Stomach smooth muscle (tissue), 2 donors: Measurements from ENCODE around the gene LELP1.

Experiments
- H3K27ac ChIP-seq: one replicate; pipeline ENCODE4 v1.7.0; 2013; ENCODE audit warnings: mild to moderate bottlenecking, low read length, inconsistent platforms
- H3K27me3 ChIP-seq, 2 donors: one replicate each; pipeline ENCODE4 v1.7.0; 2013; ENCODE audit warnings: low read length in 2 of 2; ENCODE audit not compliant: insufficient read depth in 2 of 2, control insufficient read depth in 1 of 2
- H3K36me3 ChIP-seq, 2 donors: one replicate each; pipeline ENCODE4 v1.7.0; 2013; ENCODE audit warnings: low read length in 2 of 2; ENCODE audit not compliant: control insufficient read depth in 2 of 2, insufficient read depth in 2 of 2
- H3K4me1 ChIP-seq: one replicate; pipeline ENCODE4 v1.7.0; 2013; ENCODE audit warnings: low read length; ENCODE audit not compliant: control insufficient read depth, insufficient read depth
- H3K4me3 ChIP-seq, 2 donors: one replicate each; pipeline ENCODE4 v1.7.0; 2013; ENCODE audit warnings: low read length in 2 of 2
- H3K9ac ChIP-seq, 2 donors: one replicate each; pipeline ENCODE4 v1.7.0; 2013; ENCODE audit warnings: low read length in 2 of 2, mild to moderate bottlenecking in 1 of 2
- H3K9me3 ChIP-seq, 2 donors: one replicate each; pipeline ENCODE4 v1.7.0; 2013; ENCODE audit warnings: low read length in 2 of 2; ENCODE audit not compliant: control insufficient read depth in 2 of 2
- donor health status: healthy.
- donor health status: Pancreatic carcinoma.

LELP1 gene

DNA sequence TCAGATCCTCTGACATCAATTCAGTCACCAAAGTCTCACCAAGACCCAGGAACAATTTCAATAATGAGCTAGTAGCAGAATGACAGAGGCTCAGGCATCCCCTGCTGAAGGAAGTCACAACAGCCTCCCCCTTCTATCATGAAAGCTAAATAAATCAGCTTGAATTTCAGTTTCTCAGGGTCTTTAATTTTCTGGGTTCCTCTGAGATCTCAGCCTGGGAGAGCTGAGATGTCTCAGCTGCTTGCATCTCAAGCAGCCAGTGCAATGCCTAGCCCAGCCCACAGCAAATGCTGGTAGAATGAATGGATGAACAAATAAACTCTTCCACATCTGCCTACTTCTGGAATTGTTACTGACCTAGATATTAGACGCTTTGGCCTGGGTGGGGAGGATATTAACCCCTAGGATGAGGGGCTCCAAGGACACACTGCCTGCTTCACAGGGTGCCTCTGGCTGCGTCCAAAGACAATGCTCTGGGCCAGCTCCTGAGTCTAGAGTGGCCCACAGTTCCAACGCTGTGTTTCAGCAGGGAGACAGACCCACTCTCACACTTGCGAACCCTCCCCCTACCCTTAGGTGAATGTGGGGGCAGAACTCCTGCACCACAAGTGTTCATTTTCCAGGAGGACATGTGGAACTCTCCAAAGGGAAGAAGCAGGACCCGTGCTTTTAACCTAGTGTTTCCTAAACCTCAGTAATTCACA lies 45.1 kb downstream of the LELP1 start:
- Histone ChIP-seq H3K27ac (no peak overlapping the region), H3K9ac (no peak overlapping the region), H3K36me3 (no peaks in the 10 kb centered on the region), H3K9me3 (no peaks in the 10 kb centered on the region), H3K4me3 (no peak overlapping the region), H3K4me1 (peaks cover 2% of the 10 kb centered on the region), H3K27me3 (peaks cover 8 to 13% of the 10 kb centered on the region in 2 donors)

DNA sequence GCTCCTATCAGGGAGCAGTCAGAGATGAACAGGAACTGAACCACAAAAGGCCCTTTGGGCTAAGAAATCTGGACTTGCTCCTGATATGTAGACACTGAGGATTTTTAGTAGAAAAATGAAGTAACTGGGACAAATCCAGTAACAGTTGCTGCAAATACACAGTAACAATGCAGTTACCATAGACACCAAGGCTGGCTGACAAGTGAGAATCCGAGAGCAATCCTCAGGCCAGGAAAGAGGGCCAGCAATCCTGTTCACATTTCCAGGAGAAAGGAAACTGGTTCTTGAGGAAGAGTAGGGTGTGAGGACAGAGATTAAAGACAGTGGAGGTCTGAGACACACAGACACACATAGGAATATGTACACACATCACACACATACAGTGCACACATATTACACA lies 46.9 kb downstream of the LELP1 start:
- Histone ChIP-seq H3K36me3 (no peaks in the 10 kb centered on the region), H3K27me3 (peaks cover 8 to 12% of the 10 kb centered on the region in 2 donors), H3K4me3 (no peak overlapping the region), H3K27ac (no peak overlapping the region), H3K4me1 (peaks cover 2% of the 10 kb centered on the region), H3K9ac (no peak overlapping the region), H3K9me3 (no peaks in the 10 kb centered on the region)

DNA sequence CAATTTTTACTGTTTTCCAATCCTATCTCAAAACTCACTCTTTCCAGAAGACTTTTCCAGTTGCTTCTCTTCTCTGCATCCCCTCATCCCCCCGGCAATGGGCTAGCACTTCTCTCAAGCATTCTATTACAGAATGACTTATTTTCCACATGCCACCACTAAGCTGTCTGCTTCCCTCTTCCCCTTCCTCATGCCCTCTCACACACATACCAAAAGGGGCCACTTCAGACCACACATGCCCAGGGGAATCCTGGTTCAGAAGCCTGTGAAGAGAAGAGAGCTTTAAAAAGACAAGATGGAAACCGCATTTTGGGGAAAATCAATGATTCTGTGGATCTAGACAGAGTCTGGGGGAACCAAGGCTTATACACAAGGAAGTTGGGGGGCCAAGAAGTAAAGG lies 47.9 kb downstream of the LELP1 start:
- Histone ChIP-seq H3K36me3 (no peaks in the 10 kb centered on the region), H3K9ac (no peak overlapping the region), H3K27me3 (peaks cover 8 to 12% of the 10 kb centered on the region in 2 donors), H3K4me1 (peaks cover 2% of the 10 kb centered on the region), H3K9me3 (no peaks in the 10 kb centered on the region), H3K27ac (no peak overlapping the region), H3K4me3 (no peak overlapping the region)

DNA sequence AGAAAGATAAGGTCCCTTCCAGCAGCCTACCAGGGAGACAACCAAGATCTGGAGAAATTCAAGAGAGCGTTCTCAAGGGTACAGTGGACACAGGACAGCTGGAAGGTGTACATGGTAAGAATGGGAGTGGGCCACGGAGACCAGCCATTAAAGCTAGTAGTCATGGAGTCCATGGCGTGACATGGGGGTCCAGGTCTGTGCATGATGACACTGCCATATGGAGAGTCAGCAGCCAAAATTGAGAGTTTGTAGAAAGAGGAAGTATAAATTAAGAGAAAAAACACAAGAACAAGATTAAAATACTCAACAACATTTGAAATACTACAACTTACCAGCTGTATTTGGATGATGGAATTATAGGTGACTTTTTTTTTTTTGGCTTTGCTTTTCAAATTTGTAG lies 48.3 kb downstream of the LELP1 start:
- Histone ChIP-seq H3K4me1 (peaks cover 2% of the 10 kb centered on the region), H3K36me3 (no peaks in the 10 kb centered on the region), H3K27me3 (peaks cover 8 to 12% of the 10 kb centered on the region in 2 donors), H3K4me3 (no peak overlapping the region), H3K9me3 (no peaks in the 10 kb centered on the region), H3K9ac (no peak overlapping the region), H3K27ac (no peak overlapping the region)

DNA sequence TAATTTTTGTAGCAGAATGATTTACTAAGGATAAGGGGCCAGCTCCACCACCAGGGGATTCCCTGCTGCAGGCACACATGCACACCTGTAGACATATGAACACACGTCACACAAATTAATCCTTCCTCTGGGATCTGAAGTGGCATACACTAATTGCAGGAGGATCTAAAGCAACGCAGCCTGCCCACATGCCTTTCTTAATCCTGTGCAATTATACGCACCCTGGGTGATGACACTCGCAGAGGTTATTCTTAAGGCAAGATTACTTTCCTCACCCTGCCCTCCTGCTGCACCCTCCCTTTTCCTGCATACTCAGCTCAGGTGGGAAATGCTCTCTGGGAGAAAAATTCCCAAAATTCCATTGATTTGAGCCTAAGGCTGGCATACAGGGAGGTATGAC lies 48.8 kb downstream of the LELP1 start:
- H3K9ac ChIP-seq = no peak overlapping the region
- no peak overlapping the region for H3K4me3 ChIP-seq
- H3K36me3 ChIP-seq = no peaks in the 10 kb centered on the region
- H3K4me1 ChIP-seq = peaks cover 2% of the 10 kb centered on the region
- H3K27me3 ChIP-seq = peaks cover 6 to 11% of the 10 kb centered on the region in 2 donors
- H3K27ac ChIP-seq = no peak overlapping the region
- H3K9me3 ChIP-seq = no peaks in the 10 kb centered on the region

DNA sequence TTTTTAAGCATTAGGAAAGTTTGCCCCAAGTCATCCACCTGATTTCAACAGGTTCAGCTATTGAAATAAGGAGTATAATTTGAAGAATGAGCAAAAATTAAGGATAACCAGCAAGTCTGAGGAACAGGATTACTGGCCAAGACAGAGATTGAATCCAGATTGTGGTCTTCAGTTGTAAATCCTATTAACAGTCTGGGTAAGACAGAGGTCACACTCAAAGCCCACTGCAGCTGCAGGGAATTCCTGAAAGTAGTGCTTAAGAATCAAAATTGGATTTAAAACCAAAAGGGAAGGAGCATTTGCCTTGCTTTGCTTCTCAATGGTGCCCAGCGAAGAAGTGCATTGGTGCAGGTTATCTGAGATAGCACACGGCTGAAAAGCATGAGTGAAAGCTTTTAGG lies 49.8 kb downstream of the LELP1 start:
- Histone ChIP-seq H3K4me1 (peaks cover 2% of the 10 kb centered on the region), H3K4me3 (no peak overlapping the region), H3K9me3 (no peaks in the 10 kb centered on the region), H3K36me3 (no peaks in the 10 kb centered on the region), H3K27ac (no peak overlapping the region), H3K27me3 (peaks cover 0 to 6% of the 10 kb centered on the region in 2 donors), H3K9ac (no peak overlapping the region)

DNA sequence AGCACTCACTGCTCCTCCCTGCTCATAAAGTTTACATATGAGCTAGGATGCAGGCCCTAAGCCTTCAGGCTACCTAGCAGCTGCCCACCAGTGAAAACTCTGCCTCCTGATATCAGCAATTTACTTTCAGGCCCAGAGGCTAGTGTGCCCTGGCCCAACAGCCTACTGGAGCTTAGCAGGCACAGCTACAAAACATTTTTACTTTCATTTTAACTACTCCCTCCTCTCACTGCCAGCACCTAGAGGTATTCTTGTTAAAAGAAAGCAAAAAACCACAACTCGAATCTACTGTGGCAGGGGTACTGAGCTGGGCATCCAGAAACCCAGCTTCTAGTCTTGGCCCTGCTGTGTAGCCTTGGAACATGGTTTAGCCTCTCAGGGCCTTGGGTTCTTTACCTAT lies 50.5 kb downstream of the LELP1 start:
- no peaks in the 10 kb centered on the region for H3K4me1 ChIP-seq

More for the DNA sequence above, 50.5 kb downstream of the LELP1 start:
- no peaks in the 10 kb centered on the region for H3K9me3 ChIP-seq
- H3K27ac ChIP-seq = no peak overlapping the region
- no peak overlapping the region for H3K4me3 ChIP-seq
- no peaks in the 10 kb centered on the region for H3K36me3 ChIP-seq
- peaks cover 0 to 6% of the 10 kb centered on the region in 2 donors for H3K27me3 ChIP-seq
- H3K9ac ChIP-seq = no peak overlapping the region
